Measurements from ENCODE around the gene IRX4. TPM values are rescaled to one million over a fixed set of nuclear protein-coding genes. Genes with fewer than 3 reads are reported as not detected.
A peak's percentile ranks its signal among the peaks of the same experiment; 100 is the strongest.

The IRX4 gene
- total RNA-seq, 1 donor from 2014 or later = 0.68 TPM

GRCh38 chr5:1827886-1828397, 54.8 kb downstream of the IRX4 start:
- Histone ChIP-seq H2AFZ (ENCODE audit: low read depth, low read length) (no peak overlapping the region), H3K27me3 (ENCODE audit: insufficient read depth, low read length) (no peaks in the 10 kb centered on the region), H3K79me2 (ENCODE audit: insufficient read depth, low read length) (no peaks in the 10 kb centered on the region), H3K27ac (ENCODE audit: low read depth, low read length) (no peak overlapping the region), H3K9ac (ENCODE audit: low read length) (no peak overlapping the region), H3K4me2 (ENCODE audit: low read length) (no peak overlapping the region), H3K4me3 (ENCODE audit: insufficient read depth, low read depth, low read length) (no peak overlapping the region), H3K4me1 (ENCODE audit: insufficient read depth, low read length) (no peaks in the 10 kb centered on the region), H3K36me3 (ENCODE audit: insufficient read depth, low read length) (peaks cover 2% of the 10 kb centered on the region), H3K9me3 (ENCODE audit: insufficient read depth, low read depth, low read length) (no peaks in the 10 kb centered on the region), H4K20me1 (ENCODE audit: insufficient read depth, low read length) (no peaks in the 10 kb centered on the region)
- H3K4me1 Mint-ChIP-seq (ENCODE audit: low read depth, unreplicated experiment) = peaks cover 1% of the 10 kb centered on the region
- peaks cover 10% of the 10 kb centered on the region for H3K27me3 Mint-ChIP-seq (ENCODE audit: low read depth, unreplicated experiment)
- H3K27ac Mint-ChIP-seq (ENCODE audit: unreplicated experiment) = peak overlapping the region; percentile 34
- peaks cover 18% of the 10 kb centered on the region for H3K36me3 Mint-ChIP-seq (ENCODE audit: low read depth, unreplicated experiment)
- TF ChIP-seq CTCF (IDR thresholded peaks at IDR 0.05; ENCODE audit: insufficient read depth, low read depth, low read length) (no peak), EZH2 (IDR thresholded peaks at IDR 0.05; ENCODE audit: insufficient read depth, low read length) (no peak)
- no peak overlapping the region for H3K4me3 Mint-ChIP-seq (ENCODE audit: unreplicated experiment)
- H3K9me3 Mint-ChIP-seq (ENCODE audit: unreplicated experiment) = peaks cover 1% of the 10 kb centered on the region
- FAIRE-seq (no peak), DNase-seq (ENCODE audit: low read depth) (no peak)

Other genes starting within 250 kb of the IRX4 start
- 69.9 and 72.2 TPM in 2 replicates for gene MRPL36, start 83.1 kb downstream of the IRX4 start, total RNA-seq
- 37.6 and 39.3 TPM in 2 replicates for gene NDUFS6, start 81.5 kb downstream of the IRX4 start, total RNA-seq